Measurements from ENCODE around the gene BCOR.

BCOR gene

DNA sequence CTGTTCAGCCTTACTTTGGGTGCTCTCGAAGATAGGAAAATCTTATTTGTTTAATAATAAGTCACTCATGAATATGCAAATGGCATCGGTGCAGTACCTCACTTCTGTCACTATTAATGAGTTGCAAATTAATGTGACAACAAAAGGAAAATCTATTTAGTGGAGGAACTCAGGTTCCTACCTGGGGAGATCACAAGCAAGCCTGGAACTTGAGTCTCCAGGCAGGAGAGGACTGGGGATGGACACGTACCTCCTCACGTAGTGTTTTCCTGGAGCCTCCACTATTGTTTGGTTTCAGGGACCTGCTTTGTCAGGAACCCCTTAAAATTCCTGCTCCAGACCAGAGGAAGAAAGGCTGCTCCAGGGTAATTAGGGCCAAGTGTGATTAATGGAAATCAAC is 82.1 kb downstream of the BCOR start:
- Histone ChIP-seq H3K9me3 (ENCODE audit: control insufficient read depth, insufficient read depth, low read depth, low read length) (peaks cover 7% of the 10 kb centered on the region), H3K27me3 (ENCODE audit: control insufficient read depth, insufficient read depth, low read length) (peaks cover 38% of the 10 kb centered on the region), H3K36me3 (ENCODE audit: control insufficient read depth, insufficient read depth, low read length) (no peaks in the 10 kb centered on the region), H3K4me3 (ENCODE audit: low read depth, low read length) (peak overlapping the region; percentile 59; the same call in 1 of the 2 replicates), H3K27ac (ENCODE audit: low read depth, low read length) (no peak overlapping the region), H3K9ac (ENCODE audit: low read length) (no peak overlapping the region), H3K4me1 (ENCODE audit: control insufficient read depth, insufficient read depth, low read length) (peaks cover 27% of the 10 kb centered on the region)

DNA sequence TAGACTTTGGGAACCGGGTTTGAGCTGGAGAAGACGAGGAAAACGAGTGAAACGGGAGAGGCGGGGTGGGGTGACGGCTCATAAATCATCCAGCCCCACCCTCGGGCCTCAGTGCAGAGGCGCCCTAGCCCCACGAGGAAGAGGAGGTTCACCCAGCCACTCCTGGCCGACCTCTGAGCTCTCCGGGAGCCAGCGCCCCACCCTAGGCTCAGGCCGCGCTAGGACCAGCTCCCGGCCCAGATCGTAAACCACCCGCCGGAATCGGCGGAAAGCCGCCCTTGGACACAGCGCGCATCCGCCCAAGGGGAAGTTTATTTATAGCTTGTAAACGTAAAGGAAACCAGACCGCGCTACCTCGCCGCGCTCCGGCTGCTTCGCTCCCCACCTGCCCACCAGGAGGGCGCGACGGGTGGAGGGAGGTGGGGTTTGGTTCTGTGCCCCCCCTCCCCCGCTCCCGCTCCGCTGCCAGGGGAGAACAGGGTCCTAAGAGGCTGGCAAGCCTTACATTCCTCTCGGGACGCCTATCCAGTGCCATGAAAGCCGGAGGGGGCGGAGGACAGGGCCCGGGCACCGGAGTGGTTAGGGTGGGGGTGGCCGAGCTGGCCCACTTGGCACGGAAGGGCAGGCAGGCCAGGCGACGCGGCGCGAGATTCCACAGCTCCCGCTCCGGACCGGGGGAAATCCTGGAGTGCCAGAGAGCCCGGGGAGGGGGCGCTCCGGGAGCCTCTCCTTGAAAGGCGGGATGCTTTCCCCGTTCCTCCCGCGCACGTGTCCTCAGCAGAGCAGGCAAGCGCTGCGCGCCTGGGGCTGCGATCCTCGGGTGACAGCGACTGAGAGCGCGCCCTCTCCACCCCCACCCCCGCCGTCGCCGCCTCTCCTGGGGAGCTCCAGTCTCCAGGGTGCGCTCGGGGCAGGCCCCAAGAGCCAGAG is 84.2 kb downstream of the BCOR start:
- Histone ChIP-seq H3K9me3 (ENCODE audit: control insufficient read depth, insufficient read depth, low read depth, low read length) (peaks cover 6% of the 10 kb centered on the region), H3K27me3 (ENCODE audit: control insufficient read depth, insufficient read depth, low read length) (peaks cover 59% of the 10 kb centered on the region), H3K4me3 (ENCODE audit: low read depth, low read length) (peak overlapping the region; percentile 59), H3K9ac (ENCODE audit: low read length) (peak overlapping the region; percentile 74), H3K4me1 (ENCODE audit: control insufficient read depth, insufficient read depth, low read length) (peaks cover 38% of the 10 kb centered on the region), H3K36me3 (ENCODE audit: control insufficient read depth, insufficient read depth, low read length) (no peaks in the 10 kb centered on the region), H3K27ac (ENCODE audit: low read depth, low read length) (peak overlapping the region; percentile 36; the same call in 1 of the 2 replicates)

DNA sequence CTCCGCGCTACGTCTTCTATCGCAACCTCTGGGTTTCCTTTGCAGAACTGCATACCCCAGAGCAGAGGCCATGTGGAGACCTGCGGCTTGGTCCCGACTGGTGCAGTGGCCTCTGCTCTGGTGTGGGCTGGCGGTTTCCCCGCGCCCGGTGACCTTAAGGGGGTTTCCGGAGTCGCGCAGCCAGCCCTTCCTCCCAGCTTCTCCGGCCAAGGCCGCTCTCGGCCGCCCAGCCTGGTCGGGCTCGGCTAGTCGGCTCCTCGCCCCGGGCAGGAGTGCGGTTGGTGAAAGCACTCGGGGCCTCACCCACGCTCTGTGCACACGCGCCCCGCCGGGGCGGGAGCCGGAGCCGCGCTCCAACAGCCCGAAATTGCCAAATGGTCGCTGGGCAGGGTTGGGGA is 84.9 kb downstream of the BCOR start:
- peaks cover 66% of the 10 kb centered on the region for H3K27me3 ChIP-seq (ENCODE audit: control insufficient read depth, insufficient read depth, low read length)

DNA sequence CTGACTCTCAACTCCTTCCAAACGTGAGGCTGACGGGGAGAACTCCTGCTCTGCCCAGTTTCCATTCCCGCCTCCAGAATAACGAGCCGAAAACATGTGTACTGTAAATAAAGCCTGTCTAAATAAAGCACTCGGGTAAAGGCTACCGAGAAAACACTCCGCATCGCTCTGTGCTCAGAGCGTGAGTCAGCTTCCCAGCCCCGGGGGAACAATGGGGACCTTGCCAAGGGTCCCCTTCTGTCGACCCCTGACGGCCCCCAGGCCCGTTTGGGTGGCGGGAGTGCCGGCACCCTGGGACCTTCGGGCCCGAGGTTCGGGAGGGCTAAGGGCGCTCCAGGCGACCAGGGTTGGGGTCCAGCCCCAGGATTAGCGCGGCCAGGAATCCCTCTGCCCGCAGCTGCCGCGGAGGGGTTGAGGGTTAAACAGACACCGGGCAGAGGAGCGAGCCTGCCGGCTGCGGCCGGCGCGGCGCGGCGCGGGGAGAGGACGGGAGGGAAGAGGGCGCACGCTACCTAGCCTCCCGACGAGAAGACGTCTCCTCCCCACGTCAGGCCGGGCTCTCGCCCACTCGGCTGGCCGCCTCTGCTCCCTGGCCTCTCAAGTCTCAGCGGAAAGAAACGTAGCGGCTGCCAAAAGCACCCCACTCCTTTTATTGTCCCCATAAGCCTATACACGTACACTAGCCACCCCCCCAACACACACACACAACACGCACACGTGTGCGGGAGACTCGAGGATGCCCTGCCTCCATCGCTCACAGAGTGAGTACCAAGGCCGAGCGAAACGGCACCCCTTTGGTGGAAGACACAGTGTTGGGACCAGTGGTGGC is 85.5 kb downstream of the BCOR start:
- Histone ChIP-seq H3K9ac (ENCODE audit: low read length) (peak overlapping the region; percentile 74), H3K27ac (ENCODE audit: low read depth, low read length) (no peak overlapping the region), H3K9me3 (ENCODE audit: control insufficient read depth, insufficient read depth, low read depth, low read length) (peaks cover 6% of the 10 kb centered on the region), H3K27me3 (ENCODE audit: control insufficient read depth, insufficient read depth, low read length) (peaks cover 72% of the 10 kb centered on the region), H3K36me3 (ENCODE audit: control insufficient read depth, insufficient read depth, low read length) (no peaks in the 10 kb centered on the region), H3K4me1 (ENCODE audit: control insufficient read depth, insufficient read depth, low read length) (peaks cover 46% of the 10 kb centered on the region), H3K4me3 (ENCODE audit: low read depth, low read length) (peak overlapping the region; percentile 59)

More for the DNA sequence above, 84.9 kb downstream of the BCOR start:
- H3K9me3 ChIP-seq (ENCODE audit: control insufficient read depth, insufficient read depth, low read depth, low read length): peaks cover 6% of the 10 kb centered on the region
- peak overlapping the region; percentile 59 for H3K4me3 ChIP-seq (ENCODE audit: low read depth, low read length)
- no peak overlapping the region for H3K27ac ChIP-seq (ENCODE audit: low read depth, low read length)
- H3K9ac ChIP-seq (ENCODE audit: low read length): peak overlapping the region; percentile 74
- peaks cover 42% of the 10 kb centered on the region for H3K4me1 ChIP-seq (ENCODE audit: control insufficient read depth, insufficient read depth, low read length)
- no peaks in the 10 kb centered on the region for H3K36me3 ChIP-seq (ENCODE audit: control insufficient read depth, insufficient read depth, low read length)

DNA sequence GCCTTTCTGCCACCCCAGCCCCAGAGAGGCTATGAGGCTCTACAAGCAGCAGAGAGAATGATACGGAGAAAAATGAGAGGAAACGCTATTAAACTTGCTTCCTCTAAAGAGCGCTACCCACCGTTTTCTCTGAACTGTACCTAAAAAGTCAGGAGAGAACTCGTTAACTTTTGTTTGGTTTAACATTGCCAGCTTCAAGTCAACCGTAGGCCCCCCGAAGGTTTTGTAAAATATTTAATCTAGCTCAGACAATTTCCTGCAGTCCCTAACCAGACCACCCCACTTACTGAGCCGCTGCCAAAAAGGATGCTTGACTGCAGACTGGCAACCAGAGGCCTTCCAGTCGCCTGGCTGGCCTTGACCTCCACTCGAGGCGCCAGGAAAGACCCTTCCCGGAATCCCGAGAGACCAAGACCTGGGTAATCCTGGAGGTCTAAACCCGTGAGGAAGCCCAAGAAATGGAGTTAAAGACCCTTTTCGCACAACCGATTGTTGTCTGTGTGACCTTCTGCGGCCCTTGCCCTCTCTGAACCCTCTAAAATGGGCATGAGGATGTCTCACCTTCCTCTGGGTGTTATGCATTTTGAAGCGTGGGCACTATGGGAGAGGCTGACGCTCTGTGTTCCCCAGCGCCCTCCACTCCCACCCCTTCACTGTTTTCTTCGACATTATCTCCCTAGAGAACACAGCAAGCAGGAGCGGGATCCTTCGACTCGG is 86.3 kb downstream of the BCOR start:
- H3K27me3 ChIP-seq (ENCODE audit: control insufficient read depth, insufficient read depth, low read length): peaks cover 77% of the 10 kb centered on the region
- peaks cover 1% of the 10 kb centered on the region; the same call in 1 of the 2 replicates for H3K9me3 ChIP-seq (ENCODE audit: control insufficient read depth, insufficient read depth, low read depth, low read length)
- peak overlapping the region; percentile 59; the same call in 1 of the 2 replicates for H3K4me3 ChIP-seq (ENCODE audit: low read depth, low read length)
- peaks cover 52% of the 10 kb centered on the region for H3K4me1 ChIP-seq (ENCODE audit: control insufficient read depth, insufficient read depth, low read length)
- no peak overlapping the region for H3K27ac ChIP-seq (ENCODE audit: low read depth, low read length)
- H3K9ac ChIP-seq (ENCODE audit: low read length): peak overlapping the region; percentile 74
- H3K36me3 ChIP-seq (ENCODE audit: control insufficient read depth, insufficient read depth, low read length): no peaks in the 10 kb centered on the region

DNA sequence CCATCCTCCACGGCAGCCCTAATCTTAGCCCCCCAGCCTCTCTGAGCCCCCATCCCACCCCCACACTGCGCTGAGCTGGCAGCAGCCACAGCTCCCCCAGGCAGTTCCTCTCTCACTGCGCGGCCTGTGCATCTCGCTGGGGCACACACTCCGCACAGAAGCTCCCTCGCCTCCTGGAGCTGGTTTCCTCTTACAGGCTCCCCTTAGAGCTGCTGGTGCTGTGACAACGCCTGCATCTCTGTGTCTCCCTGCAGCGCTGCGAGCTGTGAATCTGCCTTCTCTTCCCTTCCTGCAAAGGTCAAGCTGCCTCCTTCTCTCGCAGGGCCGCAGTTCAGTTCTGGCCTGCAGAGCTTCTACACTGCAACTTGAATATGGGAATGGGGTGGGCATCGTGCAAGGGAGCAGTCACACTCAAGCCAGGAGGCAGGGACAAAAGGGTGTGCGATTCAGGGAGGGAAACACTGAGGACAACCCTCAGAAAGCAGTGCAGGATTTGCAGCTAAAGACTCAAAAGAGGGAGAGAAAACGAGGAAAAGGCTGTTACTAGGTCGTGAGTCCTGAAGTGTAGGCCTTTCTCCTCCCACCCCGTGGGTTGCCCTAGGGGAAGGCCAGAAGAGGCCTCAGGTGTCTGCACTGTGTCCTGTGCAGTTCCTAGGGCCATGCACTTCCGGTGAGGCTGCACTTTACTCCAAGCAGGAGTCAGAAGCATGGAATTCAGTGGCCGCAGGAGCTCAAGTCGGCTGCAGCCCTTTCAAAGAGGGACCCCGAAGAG is 87.0 kb downstream of the BCOR start:
- H3K27ac ChIP-seq (ENCODE audit: low read depth, low read length): no peak overlapping the region
- no peaks in the 10 kb centered on the region for H3K36me3 ChIP-seq (ENCODE audit: control insufficient read depth, insufficient read depth, low read length)
- peak overlapping the region; percentile 69; the same call in 1 of the 2 replicates for H3K4me3 ChIP-seq (ENCODE audit: low read depth, low read length)
- H3K9me3 ChIP-seq (ENCODE audit: control insufficient read depth, insufficient read depth, low read depth, low read length): no peaks in the 10 kb centered on the region
- H3K4me1 ChIP-seq (ENCODE audit: control insufficient read depth, insufficient read depth, low read length): peaks cover 53% of the 10 kb centered on the region
- peaks cover 81% of the 10 kb centered on the region for H3K27me3 ChIP-seq (ENCODE audit: control insufficient read depth, insufficient read depth, low read length)
- peak overlapping the region; percentile 15 for H3K9ac ChIP-seq (ENCODE audit: low read length)

DNA sequence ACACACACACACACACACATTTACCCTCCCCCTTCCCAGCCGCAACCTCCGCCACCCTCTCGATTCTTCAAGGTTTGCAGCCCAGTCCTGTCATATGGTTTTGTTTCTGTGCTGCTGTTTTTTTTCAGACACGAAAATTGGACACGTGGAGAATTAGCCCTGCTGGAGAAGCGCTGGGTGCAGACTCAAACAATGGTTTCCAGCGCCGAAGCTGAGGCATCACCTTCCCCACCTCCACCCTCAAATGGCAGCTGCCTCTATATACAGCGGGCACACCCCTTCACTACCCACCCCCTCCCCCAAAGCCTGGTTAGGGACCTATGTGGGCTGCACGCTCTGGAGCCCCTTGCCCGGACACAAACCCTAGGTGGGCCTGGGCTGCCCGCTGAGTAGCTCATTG is 87.9 kb downstream of the BCOR start:
- H3K4me1 ChIP-seq (ENCODE audit: control insufficient read depth, insufficient read depth, low read length): peaks cover 47% of the 10 kb centered on the region
- no peaks in the 10 kb centered on the region for H3K9me3 ChIP-seq (ENCODE audit: control insufficient read depth, insufficient read depth, low read depth, low read length)
- no peak overlapping the region for H3K27ac ChIP-seq (ENCODE audit: low read depth, low read length)
- H3K36me3 ChIP-seq (ENCODE audit: control insufficient read depth, insufficient read depth, low read length): no peaks in the 10 kb centered on the region
- peaks cover 84% of the 10 kb centered on the region for H3K27me3 ChIP-seq (ENCODE audit: control insufficient read depth, insufficient read depth, low read length)
- peak overlapping the region; percentile 92 for H3K9ac ChIP-seq (ENCODE audit: low read length)
- H3K4me3 ChIP-seq (ENCODE audit: low read depth, low read length): peak overlapping the region; percentile 69

DNA sequence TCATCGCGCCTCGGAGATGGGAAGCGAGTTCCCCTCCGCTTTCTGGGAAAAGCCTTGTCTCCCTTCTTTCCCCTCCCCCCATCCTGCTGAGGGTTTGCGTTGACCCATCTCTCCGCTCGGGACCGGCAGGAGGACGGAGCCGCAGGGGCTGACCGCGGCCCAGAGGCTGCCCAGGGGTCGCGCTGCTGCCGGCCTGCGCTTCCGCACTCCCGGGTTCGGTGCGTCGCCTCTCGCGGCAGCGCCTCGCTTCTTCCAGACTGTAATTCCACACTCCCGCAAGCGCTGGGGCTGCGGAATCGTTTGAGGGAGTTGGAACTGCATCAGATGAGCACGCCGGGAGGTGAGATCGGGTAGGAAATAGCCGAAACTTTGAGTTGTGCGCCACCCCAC is 88.3 kb downstream of the BCOR start:
- H3K27ac ChIP-seq (ENCODE audit: low read depth, low read length): peak overlapping the region; percentile 39; the same call in 1 of the 2 replicates
- H3K9me3 ChIP-seq (ENCODE audit: control insufficient read depth, insufficient read depth, low read depth, low read length): no peaks in the 10 kb centered on the region
- peaks cover 88% of the 10 kb centered on the region for H3K27me3 ChIP-seq (ENCODE audit: control insufficient read depth, insufficient read depth, low read length)
- peaks cover 49% of the 10 kb centered on the region for H3K4me1 ChIP-seq (ENCODE audit: control insufficient read depth, insufficient read depth, low read length)
- H3K4me3 ChIP-seq (ENCODE audit: low read depth, low read length): peak overlapping the region; percentile 69
- peak overlapping the region; percentile 92 for H3K9ac ChIP-seq (ENCODE audit: low read length)
- no peaks in the 10 kb centered on the region for H3K36me3 ChIP-seq (ENCODE audit: control insufficient read depth, insufficient read depth, low read length)

DNA sequence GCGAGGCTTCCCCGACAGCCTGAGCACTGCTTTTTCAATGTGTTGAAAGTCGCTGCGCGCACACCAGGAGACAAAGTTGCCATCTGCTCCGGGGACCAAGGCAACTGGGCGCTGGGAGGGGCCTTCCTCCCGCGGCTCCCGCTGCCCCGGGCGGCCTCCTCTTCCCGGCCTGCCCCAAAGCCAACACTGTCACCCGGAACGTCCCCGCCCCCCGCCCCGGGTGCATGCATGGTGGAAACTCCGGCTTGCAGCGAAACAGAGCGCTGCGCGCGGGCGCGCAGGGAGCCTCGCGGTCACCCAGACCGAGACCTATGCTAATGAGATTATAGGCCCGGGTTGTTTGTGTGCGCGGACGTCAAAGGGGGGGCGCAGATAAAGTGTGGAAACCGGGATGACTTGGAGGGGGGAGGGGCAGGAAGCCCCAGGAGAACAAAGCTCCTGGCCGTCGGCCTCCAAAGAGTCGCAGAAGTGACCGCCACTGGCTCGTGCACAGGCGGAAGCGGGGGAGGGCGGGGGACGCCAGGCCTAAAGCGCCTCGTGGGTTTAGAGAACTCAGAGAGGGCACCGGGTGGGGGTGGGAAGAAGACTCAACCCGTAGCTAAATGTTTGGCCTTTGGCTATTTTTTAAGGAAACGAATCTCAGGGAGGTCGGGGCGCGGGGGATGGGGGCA is 88.8 kb downstream of the BCOR start:
- H3K9me3 ChIP-seq (ENCODE audit: control insufficient read depth, insufficient read depth, low read depth, low read length): no peaks in the 10 kb centered on the region
- peak overlapping the region; percentile 92 for H3K9ac ChIP-seq (ENCODE audit: low read length)
- H3K27ac ChIP-seq (ENCODE audit: low read depth, low read length): peak overlapping the region; percentile 39; the same call in 1 of the 2 replicates
- H3K36me3 ChIP-seq (ENCODE audit: control insufficient read depth, insufficient read depth, low read length): no peaks in the 10 kb centered on the region
- H3K27me3 ChIP-seq (ENCODE audit: control insufficient read depth, insufficient read depth, low read length): peaks cover 90% of the 10 kb centered on the region
- peaks cover 54% of the 10 kb centered on the region for H3K4me1 ChIP-seq (ENCODE audit: control insufficient read depth, insufficient read depth, low read length)
- H3K4me3 ChIP-seq (ENCODE audit: low read depth, low read length): peak overlapping the region; percentile 69
